HG03175 (cell line): ENCODE results near the gene VASP.

ENCODE experiments used
- ATAC-seq: cut with Tn5 transposase; IDR thresholded peaks from one replicate; pipeline ENCODE4 v1.9.1; 2021; ENCODE audit warnings: mild to moderate bottlenecking, moderate library complexity; ENCODE audit not compliant: unreplicated experiment

The VASP gene

DNA sequence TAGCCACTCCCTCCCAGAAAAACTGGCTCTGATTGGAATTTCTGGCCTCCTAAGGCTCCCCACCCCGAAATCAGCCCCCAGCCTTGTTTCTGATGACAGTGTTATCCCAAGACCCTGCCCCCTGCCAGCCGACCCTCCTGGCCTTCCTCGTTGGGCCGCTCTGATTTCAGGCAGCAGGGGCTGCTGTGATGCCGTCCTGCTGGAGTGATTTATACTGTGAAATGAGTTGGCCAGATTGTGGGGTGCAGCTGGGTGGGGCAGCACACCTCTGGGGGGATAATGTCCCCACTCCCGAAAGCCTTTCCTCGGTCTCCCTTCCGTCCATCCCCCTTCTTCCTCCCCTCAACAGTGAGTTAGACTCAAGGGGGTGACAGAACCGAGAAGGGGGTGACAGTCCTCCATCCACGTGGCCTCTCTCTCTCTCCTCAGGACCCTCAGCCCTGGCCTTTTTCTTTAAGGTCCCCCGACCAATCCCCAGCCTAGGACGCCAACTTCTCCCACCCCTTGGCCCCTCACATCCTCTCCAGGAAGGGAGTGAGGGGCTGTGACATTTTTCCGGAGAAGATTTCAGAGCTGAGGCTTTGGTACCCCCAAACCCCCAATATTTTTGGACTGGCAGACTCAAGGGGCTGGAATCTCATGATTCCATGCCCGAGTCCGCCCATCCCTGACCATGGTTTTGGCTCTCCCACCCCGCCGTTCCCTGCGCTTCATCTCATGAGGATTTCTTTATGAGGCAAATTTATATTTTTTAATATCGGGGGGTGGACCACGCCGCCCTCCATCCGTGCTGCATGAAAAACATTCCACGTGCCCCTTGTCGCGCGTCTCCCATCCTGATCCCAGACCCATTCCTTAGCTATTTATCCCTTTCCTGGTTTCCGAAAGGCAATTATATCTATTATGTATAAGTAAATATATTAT, 33.3 kb upstream of the VASP start:
- no peak for ATAC-seq

DNA sequence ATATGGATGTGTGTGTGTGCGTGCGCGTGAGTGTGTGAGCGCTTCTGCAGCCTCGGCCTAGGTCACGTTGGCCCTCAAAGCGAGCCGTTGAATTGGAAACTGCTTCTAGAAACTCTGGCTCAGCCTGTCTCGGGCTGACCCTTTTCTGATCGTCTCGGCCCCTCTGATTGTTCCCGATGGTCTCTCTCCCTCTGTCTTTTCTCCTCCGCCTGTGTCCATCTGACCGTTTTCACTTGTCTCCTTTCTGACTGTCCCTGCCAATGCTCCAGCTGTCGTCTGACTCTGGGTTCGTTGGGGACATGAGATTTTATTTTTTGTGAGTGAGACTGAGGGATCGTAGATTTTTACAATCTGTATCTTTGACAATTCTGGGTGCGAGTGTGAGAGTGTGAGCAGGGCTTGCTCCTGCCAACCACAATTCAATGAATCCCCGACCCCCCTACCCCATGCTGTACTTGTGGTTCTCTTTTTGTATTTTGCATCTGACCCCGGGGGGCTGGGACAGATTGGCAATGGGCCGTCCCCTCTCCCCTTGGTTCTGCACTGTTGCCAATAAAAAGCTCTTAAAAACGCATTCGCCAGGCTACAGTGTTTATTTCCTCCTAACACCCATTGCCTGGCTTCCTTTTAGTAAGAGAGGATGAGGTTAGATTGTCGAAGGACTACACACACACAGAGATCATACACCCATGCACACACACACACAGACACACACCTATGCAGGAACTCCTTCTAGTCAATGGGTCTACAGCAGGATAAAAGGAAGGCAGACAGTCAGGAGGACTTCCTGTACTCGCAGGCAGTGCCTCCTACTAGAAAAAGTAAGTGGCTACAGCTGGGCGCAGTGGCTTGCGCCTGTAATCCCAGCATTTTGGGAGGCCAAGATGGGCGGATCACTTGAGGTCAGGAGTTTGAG, 32.4 kb upstream of the VASP start:
- ATAC-seq: no peak

- no peak for ATAC-seq
These were observed 31.6 kb upstream of the VASP start for GRCh38 chr19:45475537-45476291.

GRCh38 chr19:45476304-45476703, 31.0 kb upstream of the VASP start:
- no peak for ATAC-seq

DNA sequence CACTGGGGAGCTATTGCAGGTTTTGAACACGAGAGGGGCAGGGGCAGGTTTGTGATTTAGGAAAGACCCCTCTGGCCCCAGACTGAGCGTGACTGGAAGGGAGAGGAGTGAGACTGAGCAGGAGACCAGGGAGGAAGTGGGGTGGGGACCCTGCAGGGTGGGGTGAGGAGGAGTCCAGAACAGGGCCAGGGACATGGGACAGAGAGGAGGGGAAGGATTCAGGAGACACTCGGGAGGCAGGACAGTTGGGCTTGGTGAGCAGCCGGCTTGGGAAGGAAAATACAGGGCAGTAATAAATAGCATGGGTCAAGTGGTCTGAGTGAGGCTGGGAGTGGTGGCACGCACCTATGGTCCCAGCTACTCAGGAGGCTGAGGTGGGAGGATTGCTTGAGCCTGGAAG, 30.1 kb upstream of the VASP start:
- ATAC-seq: no peak

DNA sequence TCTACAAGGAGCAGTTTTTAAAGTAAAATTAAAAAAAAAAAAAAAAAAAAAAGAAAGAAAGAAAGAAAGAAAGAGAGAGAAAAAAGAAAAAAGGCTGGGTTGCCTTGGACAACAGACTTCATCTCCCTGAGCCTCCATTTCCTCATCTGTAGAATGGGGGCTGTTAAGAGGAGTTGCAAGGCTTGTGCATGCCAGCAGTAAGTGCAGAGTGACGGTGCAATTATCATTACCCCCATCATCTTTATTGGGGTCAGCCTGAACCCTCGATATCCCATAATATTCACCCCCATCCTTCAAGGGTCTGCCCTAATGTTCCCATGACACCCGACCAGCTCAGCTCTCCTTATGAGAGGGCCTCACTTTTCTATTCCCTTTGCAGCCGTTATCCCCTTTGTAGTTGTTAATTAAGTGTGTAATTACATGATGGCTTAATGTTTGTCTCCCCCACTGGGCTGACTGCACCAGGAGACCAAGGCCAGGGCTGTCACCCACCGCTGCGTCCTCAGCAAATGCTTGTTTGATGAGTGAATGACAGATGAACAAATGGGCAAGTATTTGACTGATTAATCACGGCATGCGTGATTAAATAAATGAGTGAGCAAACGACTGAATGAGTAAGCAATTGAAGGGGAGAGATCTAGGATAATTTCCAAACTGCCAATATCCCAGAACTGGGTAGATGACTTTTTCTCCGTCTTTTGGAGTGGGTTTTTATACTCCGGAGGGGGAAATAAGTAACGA, 29.4 kb upstream of the VASP start:
- ATAC-seq: no peak

GRCh38 chr19:45478454-45479238, 28.6 kb upstream of the VASP start:
- peak; percentile 83 for ATAC-seq

DNA sequence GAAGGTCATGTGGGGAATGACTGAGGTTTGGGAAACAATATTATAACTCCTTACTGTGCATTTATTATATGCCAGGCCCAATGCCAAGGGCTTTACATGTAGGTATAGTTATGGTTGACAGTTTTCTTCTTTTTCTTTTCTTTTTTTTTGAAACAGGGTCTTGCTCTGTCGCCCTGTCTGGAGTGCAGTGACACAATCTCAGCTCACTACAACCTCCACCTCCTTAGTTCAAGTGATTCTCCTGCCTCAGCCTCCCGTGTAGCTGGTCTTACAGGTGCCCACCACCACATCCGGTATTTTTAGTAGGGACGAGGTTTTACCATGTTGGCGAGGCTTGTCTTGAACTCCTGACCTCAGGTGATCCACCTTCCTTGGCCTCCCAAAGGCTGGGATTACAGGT, 24.2 kb upstream of the VASP start:
- ATAC-seq: no peak

GRCh38 chr19:45484273-45484945, 22.9 kb upstream of the VASP start:
- no peak for ATAC-seq

DNA sequence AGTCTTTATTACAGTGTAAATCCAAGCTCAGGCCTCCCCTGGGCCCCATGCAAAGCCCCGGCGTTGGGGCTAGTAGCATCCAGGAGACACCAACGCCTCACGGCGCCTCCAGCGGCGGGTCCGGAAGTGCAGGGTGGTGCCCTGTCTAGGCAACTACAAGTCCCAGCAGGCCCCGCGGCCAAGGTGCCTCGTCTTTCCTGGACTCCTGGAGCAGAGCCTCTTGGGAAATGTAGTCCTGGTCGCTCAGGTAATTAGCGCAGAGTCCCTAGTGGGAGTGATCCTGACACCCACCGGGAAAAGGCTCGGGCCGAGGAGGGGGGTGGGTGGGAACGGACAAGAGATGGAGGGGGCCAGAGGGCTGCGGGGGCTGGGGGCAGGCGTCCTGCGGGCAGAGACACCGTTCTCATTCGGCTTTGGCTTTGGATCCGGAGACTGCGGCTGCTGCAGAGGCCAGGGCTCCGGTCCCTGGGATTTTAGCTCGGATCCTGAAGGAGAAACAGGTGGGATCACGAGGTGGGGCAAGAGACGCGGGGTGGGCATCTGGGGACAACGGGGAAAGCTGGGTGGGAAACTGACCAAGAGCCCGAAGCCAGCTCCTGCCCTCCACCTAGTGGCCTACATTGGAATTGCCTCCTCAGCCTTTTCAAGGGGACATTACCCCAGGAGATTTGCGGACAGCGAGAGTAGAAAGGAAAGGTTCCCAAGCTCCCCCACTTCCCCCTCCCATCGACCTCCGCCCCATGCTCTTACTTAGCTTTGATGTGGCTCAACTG, 21.8 kb upstream of the VASP start:
- ATAC-seq: peak; percentile 94

DNA sequence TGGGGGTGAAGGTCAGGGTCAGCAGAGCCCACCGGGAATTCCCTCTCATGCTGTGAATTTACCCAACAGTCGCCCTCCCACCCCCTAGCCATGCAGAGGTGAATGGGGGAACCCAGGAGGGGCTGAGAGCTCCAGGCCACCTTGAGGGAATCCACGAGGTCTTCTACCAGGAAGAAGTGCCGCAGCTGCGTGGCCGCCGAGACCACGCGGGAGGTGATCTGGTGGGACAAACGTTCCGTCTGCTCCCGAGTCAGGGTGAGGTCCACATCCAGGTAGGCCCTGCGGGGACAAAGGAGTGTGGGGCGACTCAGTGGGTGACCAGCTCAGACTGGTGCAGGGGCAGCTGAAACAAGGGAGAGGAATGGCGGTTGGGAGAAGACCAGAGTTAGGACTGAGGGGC, 18.6 kb upstream of the VASP start:
- no peak for ATAC-seq

GRCh38 chr19:45489216-45489855, 17.9 kb upstream of the VASP start:
- ATAC-seq: no peak

DNA sequence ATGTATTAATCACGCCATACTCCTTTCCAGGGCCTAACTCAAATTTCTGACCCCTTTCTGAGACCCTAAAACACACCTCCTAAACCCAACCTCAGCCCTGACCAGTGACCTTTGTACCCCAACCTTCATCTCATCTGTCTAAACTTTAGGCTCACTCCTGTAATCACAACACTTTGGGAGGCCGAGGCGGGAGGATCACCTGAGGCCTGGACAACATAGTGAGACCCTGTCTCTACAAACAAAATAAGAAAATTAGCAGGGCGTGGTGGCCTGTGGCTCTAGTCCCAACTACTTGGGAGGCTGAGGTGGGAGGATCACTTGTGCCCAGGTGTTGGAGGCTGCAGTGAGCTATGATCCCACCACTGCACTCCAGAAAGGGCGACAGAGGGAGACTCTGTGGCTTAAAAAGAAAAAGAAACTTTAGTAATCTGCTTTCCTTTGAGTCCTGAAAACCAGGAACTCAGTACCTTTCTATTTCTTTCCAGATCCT, 15.1 kb upstream of the VASP start:
- ATAC-seq: no peak

DNA sequence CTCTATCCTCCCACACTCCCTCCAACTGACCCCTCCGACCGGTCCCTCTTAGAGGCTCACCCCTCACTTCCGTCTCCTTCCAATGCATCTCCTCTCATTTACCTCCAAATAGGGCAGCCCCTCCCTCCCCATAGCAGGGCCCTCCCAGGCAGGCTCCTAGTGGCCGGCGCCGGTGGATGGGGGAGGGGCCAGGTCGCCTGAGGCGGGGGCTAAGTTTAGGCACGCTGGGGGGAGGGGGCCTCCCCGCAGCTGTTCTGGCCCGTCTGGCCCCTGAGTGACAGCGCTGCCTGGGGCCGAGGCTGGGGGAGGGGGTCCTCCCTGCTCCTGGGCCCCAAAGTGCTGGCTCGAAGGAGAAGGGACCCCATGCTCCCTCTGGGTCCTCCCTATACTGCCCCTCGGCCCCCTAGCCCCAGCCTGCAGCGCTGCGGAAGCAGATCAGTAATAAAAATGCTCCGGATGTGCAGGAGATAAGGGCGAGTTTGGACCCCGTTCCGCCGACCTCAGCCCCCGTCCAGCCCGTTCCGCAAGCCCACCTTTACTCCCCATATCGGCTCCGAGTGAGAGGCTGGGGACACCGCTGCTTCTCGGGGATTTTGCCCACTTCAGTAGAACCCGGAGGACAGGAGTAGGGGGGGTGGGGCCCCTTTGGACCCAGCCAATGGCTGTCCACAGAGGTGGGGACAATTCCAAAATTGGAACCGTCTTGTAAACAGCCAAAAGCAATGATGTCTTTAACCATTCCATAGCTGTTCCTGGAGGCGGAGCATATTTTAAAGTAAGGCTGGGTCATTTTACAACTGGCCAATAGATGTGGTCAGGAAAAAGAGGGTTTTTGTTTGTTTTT, 14.4 kb upstream of the VASP start:
- no peak for ATAC-seq

DNA sequence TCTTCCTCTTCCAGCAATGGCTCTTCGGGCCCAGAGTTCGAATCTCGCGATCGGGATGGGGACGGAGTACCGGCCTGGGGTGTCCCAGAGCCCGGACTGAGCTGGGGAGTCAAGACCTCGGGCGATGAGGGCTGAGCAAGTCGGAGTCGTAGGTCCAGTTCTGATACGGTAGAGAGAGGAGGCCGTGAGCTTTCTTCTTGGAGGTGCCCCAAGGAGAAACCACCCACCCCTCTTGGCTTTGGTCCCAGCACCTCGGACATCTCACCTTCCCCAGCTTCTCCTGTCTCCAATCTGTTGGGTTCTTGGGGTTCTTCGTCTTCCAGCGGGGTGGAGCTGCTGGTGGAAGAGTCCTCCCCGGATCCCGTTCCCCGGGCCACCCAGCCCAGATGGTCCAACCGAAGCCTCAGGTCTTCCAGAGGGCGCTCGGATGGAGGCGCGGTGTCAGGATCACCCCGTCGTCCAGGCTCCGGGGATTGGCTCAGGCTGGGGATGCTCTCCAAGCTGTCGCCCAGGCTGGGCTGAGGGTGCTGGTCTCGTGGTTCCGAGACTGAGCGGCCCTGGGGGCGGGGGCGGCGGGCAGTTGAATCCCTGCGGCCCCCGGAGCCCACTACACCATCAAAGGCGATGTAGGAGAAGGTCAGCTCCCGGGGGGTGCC, 12.9 kb upstream of the VASP start:
- ATAC-seq: no peak

GRCh38 chr19:45495178-45495577, 12.1 kb upstream of the VASP start:
- ATAC-seq: no peak
